Stimulated activated CD8-positive, alpha-beta memory T cell treated with anti-CD3 and anti-CD28 coated beads, Interleukin-4, amount 100 ng/mL, for 4 hours (primary cell): Measurements from ENCODE around the gene TXNL4B.

Experiments used
- DNase-seq, 2 donors: peaks; one replicate each; pipeline ENCODE4 v3.0.0-alpha.2; 2020; ENCODE audit warnings: low read depth in 2 of 2, low spot score in 1 of 2

The TXNL4B gene

DNA sequence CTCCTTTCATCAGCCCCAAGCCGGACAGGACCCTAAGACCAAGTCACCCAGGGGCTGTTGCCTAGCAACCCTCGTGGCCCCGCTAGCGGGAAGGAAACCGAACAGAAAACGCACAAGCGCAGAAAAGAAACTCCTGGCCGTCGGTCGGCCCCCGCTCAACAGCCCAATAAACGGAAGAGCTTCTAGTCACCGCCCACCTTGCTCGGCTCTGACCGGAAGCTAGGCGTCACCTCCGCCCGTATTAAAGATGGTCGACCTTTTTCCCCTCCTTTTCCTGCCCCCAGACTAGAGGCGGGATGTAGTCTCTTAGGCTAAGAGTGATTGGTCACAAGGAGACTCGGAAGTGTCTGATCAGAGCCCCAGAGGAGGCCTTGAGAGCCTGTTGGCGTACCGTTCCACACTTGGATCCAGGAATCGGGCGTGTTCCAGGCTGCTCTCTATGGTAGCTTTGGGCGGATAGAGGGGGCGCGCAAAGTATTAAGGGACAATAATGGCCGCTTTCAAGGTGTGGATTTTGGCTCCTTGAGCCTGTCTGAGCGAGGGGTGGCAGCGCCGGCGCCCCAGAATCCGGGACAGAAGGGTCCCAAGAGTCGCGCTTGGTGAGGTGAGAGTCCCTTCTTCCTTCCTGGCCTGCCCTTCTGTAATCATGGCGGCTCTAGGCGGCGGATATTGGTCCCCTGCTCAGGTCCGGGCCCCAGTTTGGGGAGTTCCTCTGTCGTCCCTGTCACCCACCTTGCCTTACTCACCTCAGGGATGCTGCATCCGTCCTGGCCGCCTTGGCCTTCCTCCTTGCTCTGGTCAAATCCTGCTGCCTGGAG lies at the start of gene TXNL4B, which contains the start of gene DHX38:
TSS of gene TXNL4B (minus strand) at position 173 of the 818 bp plus-strand sequence. CDS start 2,871 bp downstream, outside the sequence.
TSS of gene DHX38 (plus strand) at position 400 of the 818 bp plus-strand sequence. CDS start 2,311 bp downstream, outside the sequence.
- peak; percentile 83 to 86 for DNase-seq

- DNase-seq = no peak
Observed at GRCh38 chr16:72142476-72142875, 49.1 kb upstream of the TXNL4B start.

DNA sequence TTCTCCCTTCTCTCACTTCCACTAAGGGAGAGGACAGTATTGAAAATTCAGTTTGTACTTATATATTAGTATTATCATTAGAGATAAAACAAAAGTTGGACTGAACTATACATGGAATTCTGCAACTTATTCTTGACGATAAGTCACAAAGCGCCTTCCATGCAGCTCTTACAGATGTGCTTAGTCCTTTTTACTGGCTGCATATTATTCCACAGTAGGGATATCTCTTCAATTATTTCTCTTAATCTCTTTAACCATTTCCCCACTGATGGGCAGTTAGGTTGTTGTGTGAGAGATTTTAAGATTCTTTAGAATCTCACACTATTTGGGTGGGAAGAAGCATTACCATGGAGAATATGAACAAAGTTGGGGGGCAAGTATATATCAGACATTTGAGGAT lies 46.5 kb upstream of the TXNL4B start:
- DNase-seq = no peak

DNA sequence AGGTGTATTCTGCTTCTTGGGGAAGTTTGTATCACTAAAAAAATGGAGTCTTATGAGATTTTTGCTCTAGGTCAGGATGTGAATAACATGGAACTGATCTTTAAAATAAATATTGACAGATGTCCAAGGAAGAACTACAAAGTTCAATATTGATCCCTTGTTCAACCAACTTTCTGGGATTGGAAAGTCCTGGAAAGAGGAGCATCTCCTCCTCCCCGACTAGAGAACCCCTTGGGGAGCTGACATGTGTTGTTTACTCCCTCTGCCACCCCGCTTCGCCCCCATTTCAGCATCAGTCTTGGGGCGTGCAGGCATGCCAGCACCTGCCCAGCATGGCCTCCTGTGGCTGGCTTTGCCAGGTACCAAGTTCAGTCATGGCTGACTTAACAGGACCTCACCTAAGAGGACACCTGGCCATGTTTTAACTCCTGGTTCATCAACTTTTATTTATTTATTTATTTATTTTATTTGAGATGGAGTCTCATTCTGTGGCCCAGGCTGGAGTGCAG lies 44.7 kb upstream of the TXNL4B start:
- DNase-seq = no peak

DNA sequence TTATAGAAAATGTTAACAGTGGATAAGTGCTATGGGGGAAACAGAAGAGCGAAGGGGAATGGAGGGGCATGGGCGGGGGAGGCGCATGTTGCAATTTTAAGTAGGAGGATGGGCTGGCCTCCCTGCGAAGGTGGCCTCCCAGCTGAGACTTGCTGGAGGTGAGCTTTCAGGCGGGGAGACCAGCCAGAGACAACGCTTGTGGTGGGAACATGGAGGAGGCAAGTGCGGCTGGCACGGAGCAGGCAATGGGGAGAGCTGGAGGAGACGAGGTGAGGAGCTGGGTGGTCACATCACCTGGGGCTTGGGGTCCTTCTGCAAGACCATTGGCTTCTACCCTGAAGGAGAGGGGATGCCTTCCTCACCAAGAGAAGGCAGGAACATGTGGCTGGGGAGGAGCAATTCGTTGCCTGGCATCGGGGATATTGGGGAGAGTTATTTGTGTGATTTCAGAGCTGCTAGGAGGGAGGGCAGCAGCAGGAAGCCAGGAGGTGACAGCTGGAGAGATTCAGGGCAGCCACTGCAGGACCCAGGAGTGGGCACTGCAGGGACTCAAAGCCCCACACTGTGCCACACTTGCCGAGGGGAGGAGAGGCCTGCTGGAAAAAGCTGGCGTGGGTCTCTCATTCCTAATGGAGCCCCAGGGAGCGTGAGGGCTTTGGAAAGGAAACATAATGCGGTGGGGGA lies 44.1 kb upstream of the TXNL4B start:
- DNase-seq = no peak

DNA sequence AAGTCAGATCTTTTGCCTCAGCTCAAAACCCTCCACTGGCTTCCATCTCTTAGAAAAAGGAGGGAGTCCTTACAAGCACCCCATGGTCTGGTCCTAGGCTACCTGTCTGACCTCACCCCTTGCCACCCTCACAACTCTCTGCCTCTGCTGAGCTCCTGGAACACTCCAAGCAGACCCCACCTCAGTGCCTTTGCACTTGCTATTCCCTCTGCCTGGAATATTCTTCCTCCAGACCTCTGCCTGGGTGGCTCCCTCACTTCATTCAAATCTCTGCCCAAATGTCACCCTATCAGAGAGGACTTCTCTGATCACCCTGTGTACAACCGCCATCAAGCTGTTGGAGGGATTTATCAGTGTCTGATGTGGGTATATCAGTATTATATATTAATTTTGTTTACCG lies 41.1 kb upstream of the TXNL4B start:
- DNase-seq = no peak

- no peak for DNase-seq
Observed at GRCh38 chr16:72132726-72133125, 39.3 kb upstream of the TXNL4B start.

GRCh38 chr16:72131036-72131435 lies 37.6 kb upstream of the TXNL4B start:
- no peak for DNase-seq

GRCh38 chr16:72129976-72130656 lies 36.7 kb upstream of the TXNL4B start:
- no peak for DNase-seq

DNA sequence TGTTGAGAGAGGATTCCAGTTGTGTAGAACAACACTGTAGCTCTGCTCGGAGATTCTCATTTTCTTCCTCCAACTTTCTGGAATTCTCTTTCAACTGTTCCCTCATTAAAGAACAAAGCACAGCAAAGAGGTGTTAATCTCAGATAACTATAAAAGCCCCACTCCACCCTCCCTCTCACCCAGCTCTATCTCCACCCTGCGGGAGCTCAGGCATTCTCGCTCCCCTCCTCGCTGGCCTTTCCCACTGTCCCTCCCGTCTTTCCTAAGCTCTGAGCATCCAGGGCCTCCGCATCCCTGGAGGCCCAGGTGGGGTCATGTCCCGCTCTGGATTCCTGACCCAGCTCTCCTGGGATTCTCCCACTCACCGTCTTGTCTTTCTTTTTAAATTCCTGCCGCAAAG lies 35.3 kb upstream of the TXNL4B start:
- no peak for DNase-seq

DNA sequence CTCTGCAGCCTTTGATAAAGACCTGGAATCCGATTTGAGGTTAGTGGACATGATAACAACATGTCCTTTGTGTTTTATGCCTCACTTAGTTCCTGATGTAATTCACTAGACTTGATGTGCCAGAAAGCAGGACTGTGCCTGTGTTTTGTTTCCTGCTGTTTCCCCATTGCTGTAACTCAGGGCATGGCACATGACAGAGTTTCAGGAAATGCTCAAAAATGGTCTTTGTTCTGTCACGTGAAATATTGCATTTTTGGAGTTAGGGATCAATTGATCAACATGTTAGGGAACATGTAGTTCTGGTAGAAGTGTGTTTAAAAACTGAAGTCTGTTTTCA lies 33.0 kb upstream of the TXNL4B start:
- DNase-seq = no peak

- no peak for DNase-seq
Observed at GRCh38 chr16:72125635-72126428, 32.4 kb upstream of the TXNL4B start.

DNA sequence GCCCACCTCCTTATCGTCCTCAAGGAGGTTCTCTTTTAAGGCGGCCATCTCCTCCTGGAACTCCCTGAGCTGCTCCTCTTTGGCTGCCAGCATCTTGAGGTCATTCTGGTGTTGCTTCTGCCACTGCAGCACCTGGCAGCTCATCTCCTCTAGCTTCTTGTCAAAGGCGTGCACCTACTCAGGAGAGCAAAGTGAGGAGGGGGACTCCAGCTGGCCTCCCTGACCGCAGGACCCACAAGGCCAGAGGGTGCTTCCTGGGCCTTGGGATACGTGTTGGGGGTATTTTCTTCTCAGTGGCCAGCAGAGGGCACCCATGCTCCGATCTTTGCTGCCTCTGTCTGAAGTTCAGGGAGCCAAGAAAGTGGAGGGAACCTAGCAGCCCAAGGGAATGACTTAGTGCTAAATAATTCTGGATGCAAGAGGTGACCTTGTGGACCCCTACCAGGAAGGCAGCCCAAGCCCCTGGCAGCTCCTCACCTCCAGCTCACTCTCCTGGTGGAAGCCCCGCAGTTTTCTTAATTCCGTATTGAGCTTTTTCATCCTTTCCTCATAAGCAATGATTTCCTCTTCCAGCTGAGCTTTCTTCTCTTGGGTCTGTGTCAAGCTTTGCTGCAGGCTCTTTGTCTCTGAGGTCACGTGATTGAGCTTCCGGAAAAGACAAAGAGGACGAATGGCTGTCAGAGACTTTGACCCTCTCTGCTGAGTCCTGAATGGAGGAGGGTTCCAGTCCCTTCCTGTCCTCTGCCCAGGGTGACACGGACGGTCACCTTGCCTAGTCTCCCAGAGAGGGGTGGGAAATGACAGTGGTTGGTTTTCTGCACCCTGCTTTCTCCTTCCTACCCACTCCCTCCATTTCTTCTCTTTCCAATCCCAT lies 31.6 kb upstream of the TXNL4B start:
- DNase-seq = peak; percentile 7 to 13

DNA sequence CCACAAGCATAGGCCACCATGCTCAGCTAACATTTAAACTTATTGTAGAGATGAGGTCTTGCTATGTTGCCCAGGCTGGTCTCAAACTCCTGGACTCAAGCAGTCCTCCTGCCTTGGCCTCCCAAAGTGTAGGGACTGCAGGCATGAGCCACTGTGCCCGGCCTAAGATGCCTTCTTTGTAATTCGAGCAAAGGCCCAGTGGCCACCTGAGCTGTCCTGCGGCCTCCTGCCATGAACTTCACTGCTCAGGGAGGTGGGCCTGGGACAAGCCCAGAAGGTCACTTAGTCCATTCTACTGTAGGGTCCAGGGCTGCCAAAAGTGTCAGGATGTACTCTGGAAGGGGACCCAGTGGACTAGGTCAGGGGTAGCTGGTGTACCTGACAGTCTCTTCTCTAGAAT lies 30.7 kb upstream of the TXNL4B start:
- no peak for DNase-seq

GRCh38 chr16:72123426-72123825 lies 30.0 kb upstream of the TXNL4B start:
- DNase-seq = no peak

DNA sequence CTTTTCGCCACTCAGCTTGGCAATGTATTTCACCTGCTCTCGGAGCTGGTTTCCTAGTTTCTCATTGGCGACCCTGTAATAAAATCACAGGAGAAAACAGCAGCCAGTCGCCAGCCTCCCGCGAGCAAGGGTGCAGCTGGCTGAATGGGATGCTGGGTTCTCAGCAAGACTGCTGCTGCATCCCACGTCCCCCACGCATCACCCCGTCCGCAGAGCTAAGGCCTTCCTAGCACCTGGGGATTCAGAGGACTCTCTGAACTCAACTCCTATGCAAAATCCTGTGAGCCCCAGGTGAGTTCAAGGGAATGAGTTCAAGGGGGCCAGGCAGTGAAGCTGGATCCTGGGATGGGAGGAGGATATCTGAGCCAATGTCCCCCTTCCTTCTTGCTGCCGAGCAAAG lies 29.5 kb upstream of the TXNL4B start:
- no peak for DNase-seq

GRCh38 chr16:72122308-72122707 lies 28.9 kb upstream of the TXNL4B start:
- DNase-seq = no peak

DNA sequence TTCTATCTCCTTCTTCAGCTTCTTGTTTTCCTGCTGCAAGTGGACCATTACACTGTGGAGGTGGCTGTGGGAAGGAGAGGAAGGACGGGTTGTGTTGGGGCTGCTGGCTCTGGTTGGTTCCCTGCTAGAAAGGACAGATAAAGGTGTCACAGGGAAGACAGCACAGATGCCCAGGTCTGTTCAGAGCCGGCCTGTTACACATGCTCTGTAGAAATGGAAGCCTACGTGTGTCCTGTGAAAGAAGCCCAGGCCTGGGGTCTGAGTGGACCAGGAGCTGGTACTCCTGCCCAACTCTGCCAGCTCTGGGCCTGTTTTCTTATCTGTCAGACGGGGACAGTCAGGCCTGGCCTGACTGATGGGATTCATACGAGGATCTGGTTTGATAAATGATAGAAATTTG lies 26.6 kb upstream of the TXNL4B start:
- no peak for DNase-seq

GRCh38 chr16:72113616-72113945 lies 20.2 kb upstream of the TXNL4B start:
- DNase-seq = no peak
